Mucosa of stomach (tissue), 1 donor: Measurements from ENCODE around the gene PLXNB1.

ENCODE experiments used
- H3K27me3 ChIP-seq: one replicate; pipeline ENCODE4 v1.7.0; 2013; ENCODE audit warnings: mild to moderate bottlenecking, low read length; ENCODE audit not compliant: control insufficient read depth, insufficient read depth
- H3K36me3 ChIP-seq: one replicate; pipeline ENCODE4 v1.7.0; 2013; ENCODE audit warnings: low read length; ENCODE audit not compliant: control insufficient read depth, insufficient read depth
- H3K4me1 ChIP-seq: one replicate; pipeline ENCODE4 v1.7.0; 2013; ENCODE audit warnings: mild to moderate bottlenecking, low read length; ENCODE audit not compliant: control insufficient read depth, insufficient read depth
- H3K4me3 ChIP-seq: one replicate; pipeline ENCODE4 v1.7.0; 2013; ENCODE audit warnings: low read length
- H3K9ac ChIP-seq: one replicate; pipeline ENCODE4 v1.7.0; 2013; ENCODE audit warnings: mild to moderate bottlenecking, low read length, moderate library complexity
- H3K9me3 ChIP-seq: one replicate; pipeline ENCODE4 v1.7.0; 2013; ENCODE audit warnings: mild to moderate bottlenecking, low read length, moderate library complexity; ENCODE audit not compliant: control insufficient read depth
- donor health status: Pancreatic carcinoma.

The PLXNB1 gene

DNA sequence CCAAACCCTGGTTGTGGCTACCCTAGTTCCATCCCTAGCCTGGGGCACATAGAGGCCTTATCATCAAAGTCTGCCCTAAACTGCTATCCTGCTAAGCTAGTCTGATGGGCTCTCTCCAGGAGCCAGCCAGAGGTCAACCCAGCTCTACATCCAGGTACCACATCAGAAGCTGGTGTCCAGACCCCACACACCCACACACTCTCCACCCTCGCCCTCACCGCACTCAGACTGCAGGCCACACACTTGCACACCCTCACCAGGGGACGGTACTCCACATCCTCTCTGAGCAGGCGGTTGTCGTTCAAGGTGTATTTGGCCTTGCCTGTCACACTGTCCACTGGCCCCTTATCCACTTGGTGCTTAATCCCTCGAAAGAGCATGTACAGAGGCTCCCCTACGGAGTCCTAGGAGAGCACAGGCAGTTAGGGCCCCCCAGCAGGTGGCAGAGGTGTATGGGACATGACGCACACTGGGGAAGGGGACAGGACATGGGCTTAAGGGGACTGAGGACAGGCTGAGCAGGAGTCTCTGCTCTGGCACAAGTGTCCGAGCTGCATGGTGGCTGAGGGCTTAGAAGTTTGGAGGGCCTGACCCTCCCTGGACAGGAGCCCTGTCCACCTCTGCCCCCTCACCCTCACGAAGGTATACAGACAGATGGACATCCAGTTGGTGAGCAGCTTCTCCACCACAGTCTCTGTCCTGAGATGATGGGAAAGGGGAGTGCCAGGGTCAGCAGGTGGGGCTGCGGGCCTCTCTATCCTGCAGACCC lies 18.1 kb downstream of the PLXNB1 start:
- H3K4me1 ChIP-seq, result no peaks in the 10 kb centered on the region
- no peaks in the 10 kb centered on the region for H3K9me3 ChIP-seq
- peaks cover 40% of the 10 kb centered on the region for H3K36me3 ChIP-seq
- no peaks in the 10 kb centered on the region for H3K27me3 ChIP-seq
- H3K4me3 ChIP-seq, result no peak overlapping the region
- H3K9ac ChIP-seq, result no peak overlapping the region

GRCh38 chr3:48411041-48411588 lies 18.8 kb downstream of the PLXNB1 start:
- Histone ChIP-seq H3K9me3 (no peaks in the 10 kb centered on the region), H3K27me3 (no peaks in the 10 kb centered on the region), H3K9ac (no peak overlapping the region), H3K4me3 (no peak overlapping the region), H3K4me1 (no peaks in the 10 kb centered on the region), H3K36me3 (peaks cover 38% of the 10 kb centered on the region)

DNA sequence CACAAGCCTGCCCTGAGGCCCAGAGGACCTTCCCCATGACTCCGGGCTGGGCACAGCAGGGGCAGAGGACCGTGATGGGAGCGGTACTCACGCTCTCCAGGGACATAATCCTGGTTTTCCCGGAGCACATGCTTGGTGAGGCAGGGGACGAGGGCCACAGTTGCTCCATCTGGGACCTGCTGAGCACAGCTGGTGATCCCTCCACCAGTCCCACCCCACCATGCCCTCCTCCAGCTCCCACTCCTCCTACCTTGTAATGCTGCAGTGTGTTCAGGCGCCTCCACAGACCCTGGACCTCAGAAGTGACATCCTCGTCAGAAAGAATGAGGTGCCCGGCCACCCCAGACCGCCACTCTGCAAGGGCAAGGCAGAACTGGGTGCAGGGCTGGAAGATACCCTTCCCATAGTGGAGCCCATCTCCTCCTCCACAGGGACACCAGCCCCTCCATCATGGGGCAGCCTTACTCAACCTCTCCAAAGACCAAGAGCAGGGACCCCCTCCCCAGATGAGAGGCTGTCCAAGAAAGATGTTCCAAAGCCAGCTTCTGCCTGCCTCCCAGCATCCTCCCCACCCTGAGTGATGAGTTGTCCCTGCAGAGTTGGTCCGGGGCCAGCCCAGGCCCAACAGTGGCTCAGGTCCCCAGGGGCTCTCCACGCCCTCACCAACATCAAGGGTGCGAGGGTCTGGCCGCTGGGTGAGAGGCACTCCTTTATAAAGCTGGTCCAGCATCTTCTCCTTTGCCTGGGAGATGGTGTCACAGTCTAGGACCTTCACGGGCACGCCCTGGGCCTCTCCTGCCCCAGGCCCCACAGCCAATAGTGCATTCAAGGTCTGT lies 19.5 kb downstream of the PLXNB1 start:
- Histone ChIP-seq H3K9me3 (no peaks in the 10 kb centered on the region), H3K36me3 (peaks cover 33% of the 10 kb centered on the region), H3K27me3 (no peaks in the 10 kb centered on the region), H3K4me3 (no peak overlapping the region), H3K9ac (no peak overlapping the region), H3K4me1 (no peaks in the 10 kb centered on the region)

DNA sequence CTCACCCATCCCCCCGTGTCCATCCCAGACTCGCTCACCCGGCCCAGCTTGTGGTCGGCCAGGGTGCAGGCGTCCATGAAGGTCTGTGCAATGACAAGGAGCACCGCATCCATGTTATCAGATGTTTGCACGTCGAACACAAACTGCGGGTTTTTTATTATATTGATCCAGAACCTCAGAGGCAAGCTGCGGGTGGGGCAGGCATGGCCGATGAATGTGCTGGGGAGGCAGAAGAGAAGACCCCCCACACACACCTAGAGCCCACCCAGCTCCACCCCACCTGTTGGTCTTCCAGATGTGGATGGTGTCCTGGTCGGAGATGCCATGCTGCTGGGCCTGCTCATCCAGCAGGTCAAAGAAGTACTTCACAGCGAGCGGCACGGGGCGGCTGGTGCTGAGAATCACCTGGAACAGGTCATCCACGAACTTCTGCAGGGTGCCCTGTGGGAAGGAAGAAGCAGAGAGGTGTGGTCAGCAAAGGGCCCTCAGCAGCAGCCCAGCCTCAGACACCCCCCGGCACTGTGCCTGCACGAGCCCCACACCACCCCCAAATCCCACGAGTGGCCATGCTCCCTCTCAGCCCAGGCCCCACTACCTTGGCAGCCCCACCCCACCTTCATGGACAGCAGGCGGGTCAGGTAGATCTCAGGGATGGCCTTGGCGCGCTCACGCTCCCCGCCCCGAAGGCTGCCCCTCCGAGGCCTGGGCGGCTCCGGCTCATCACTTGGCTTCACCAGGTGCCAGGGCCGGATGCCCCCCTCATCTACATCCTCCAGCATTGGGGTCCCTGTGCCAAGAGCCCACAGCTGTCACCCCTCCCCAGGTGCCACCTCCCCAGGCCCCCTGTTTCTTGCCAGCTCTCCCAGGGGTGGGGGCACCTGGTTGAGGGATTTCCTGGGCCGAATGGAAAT lies 20.3 kb downstream of the PLXNB1 start:
- H3K9me3 ChIP-seq, result no peaks in the 10 kb centered on the region
- no peaks in the 10 kb centered on the region for H3K4me1 ChIP-seq
- no peak overlapping the region for H3K9ac ChIP-seq
- H3K36me3 ChIP-seq, result peaks cover 24% of the 10 kb centered on the region
- H3K27me3 ChIP-seq, result no peaks in the 10 kb centered on the region
- no peak overlapping the region for H3K4me3 ChIP-seq

DNA sequence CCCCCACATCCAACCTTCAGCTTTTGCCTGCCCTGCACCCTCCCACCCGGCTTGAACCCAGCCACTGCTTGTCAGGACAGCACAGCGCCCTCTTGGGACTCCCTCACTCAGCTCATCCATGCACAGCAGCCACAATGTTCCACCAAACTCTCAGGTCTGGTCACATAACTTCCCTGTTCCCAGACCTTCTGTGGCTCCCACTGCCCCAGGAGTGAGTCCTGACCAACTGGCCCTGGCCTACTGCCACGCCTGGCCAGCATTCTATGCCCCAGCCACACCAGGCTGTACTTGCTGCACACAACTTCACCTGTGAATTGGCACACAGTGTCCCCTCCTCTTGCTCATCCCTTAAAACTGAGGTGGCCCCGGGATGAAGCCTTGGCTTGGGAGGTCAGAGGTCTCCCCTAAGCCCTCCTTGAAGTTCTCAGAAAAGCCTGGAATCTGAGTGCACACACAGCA lies 21.0 kb downstream of the PLXNB1 start:
- Histone ChIP-seq H3K27me3 (no peaks in the 10 kb centered on the region), H3K4me1 (no peaks in the 10 kb centered on the region), H3K4me3 (no peak overlapping the region), H3K36me3 (peaks cover 22% of the 10 kb centered on the region), H3K9ac (no peak overlapping the region), H3K9me3 (no peaks in the 10 kb centered on the region)

GRCh38 chr3:48407542-48408099 lies 22.3 kb downstream of the PLXNB1 start:
- Histone ChIP-seq H3K4me3 (no peak overlapping the region), H3K9ac (no peak overlapping the region), H3K4me1 (no peaks in the 10 kb centered on the region), H3K36me3 (peaks cover 22% of the 10 kb centered on the region), H3K27me3 (no peaks in the 10 kb centered on the region), H3K9me3 (no peaks in the 10 kb centered on the region)

DNA sequence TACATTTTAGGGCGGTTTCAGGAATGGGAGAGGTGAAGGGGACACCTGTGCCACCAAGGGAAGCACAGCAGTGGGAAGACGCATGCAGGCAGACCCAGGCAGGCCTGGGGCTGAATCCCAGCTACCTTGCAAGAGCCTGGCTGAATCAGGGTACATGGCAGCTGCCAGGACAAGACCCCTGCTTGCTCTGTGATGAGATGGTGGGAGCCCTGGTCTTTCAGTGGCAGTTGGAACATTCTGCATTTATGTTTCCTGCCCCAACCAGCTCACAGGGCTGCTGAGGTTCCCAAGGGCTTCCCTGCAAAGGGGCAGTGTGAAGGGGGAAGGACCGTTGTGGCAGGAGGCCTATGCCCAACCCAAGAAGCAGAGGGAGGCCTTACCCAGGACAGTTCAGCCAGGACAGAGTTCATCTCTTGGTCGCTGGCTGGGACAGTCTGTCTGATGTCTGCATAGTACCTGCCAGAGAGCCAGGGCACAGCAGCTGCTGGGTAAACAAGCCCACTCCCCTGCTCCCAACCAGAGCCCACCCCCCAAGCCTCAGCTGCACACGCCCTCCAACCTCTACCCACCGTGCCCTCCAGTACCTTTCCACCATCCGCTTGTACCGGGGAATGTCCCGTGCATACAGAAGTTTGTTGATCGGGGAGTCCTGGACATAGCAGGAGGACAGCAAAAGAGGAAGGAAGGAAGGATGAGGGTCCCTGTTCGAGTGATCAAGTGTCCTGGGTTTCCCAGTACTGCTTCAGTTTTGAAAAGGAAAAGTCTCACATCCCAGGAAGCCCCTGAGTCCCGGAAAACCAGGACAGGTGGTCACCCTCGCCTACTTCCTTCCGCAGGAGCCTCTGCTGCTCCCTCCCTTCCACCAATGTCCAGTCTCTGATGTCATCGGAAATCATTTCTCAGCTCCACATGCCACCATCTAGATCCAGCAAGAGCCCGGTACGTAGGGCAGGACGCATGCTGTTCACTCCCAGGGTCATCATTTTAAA lies 23.1 kb downstream of the PLXNB1 start:
- no peaks in the 10 kb centered on the region for H3K4me1 ChIP-seq
- no peak overlapping the region for H3K9ac ChIP-seq
- no peaks in the 10 kb centered on the region for H3K27me3 ChIP-seq
- no peaks in the 10 kb centered on the region for H3K9me3 ChIP-seq
- peaks cover 15% of the 10 kb centered on the region for H3K36me3 ChIP-seq
- no peak overlapping the region for H3K4me3 ChIP-seq

DNA sequence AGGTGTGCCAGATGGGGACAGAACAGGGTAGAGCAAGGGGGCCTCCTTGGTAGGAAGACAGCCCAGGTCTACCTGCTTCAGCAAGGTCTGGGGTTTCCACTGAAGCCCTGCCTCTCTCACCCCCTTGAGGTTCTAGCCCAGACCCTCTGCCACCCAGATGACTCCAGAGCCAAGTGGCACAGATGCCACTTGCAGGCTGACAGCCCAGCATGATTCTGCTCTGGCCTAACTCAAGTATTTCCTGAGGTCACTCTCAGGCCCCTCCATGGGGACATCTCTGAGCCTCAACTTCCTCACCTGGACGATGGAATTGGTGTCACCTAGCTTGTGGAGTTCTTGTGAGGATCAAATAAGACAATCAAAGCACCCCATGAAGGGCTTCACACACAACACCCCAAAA lies 23.9 kb downstream of the PLXNB1 start:
- Histone ChIP-seq H3K36me3 (peaks cover 12% of the 10 kb centered on the region), H3K4me3 (no peak overlapping the region), H3K4me1 (no peaks in the 10 kb centered on the region), H3K27me3 (no peaks in the 10 kb centered on the region), H3K9ac (no peak overlapping the region), H3K9me3 (no peaks in the 10 kb centered on the region)

- Histone ChIP-seq H3K9me3 (no peaks in the 10 kb centered on the region), H3K36me3 (peaks cover 7% of the 10 kb centered on the region), H3K9ac (no peak overlapping the region), H3K4me3 (no peak overlapping the region), H3K27me3 (no peaks in the 10 kb centered on the region), H3K4me1 (no peaks in the 10 kb centered on the region)
Measured at GRCh38 chr3:48405343-48405881, 24.5 kb downstream of the PLXNB1 start.

DNA sequence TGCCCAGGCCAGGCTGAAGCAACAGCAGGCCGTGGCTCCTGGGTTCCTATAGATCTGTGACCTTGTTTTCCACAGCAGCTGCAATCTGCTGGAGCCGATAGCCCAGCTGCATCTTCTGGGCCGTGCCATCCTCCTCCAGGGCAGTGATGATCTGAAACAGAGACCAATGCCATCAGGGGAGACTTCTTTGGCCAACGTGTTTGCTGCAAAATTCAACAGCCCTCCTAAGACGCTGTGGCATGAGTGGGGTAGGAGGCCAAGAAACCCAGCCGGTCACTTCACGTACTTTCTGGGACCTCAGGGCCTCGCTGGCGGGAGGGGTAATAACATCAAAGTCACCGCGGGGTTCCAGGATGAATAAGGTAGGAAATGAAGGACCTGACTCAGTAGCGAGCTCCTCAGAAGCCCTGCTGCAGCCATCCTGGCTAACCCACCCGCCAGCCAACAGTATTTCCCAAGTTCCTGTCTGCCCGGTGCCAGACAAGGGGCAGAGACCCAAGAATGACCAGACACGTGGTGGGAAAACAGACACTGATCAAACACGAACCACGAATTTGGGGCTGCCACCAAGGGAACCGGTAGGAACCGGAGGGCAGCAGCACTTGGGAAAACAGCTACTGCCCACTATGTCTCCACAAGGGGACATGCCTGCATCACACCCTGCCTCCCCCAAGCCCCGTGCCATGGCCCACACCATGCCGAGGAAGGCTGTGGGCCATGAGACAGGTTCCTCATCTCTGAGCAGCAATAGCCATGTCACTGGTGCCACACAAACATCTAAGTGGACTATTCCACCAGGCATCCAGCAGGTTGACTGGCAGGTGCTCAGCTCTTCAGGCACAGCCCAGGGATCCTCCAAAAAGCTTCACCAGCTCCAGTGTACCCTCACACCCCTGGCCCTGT lies 25.2 kb downstream of the PLXNB1 start:
- H3K9me3 ChIP-seq, result no peaks in the 10 kb centered on the region
- H3K4me3 ChIP-seq, result no peak overlapping the region
- H3K27me3 ChIP-seq, result no peaks in the 10 kb centered on the region
- no peak overlapping the region for H3K9ac ChIP-seq
- peaks cover 4% of the 10 kb centered on the region for H3K36me3 ChIP-seq
- no peaks in the 10 kb centered on the region for H3K4me1 ChIP-seq
